Measurements from ENCODE around the gene NTN3.
A peak's percentile ranks its signal among the peaks of the same experiment; 100 is the strongest.

NTN3 gene

GRCh38 chr16:2515180-2515851 is 44.2 kb downstream of the NTN3 start:
- no peak for DNase-seq

- no peak for DNase-seq
These were observed 45.5 kb downstream of the NTN3 start for GRCh38 chr16:2516391-2517240.

GRCh38 chr16:2517954-2518605 is 47.0 kb downstream of the NTN3 start:
- DNase-seq = no peak

- DNase-seq = no peak
These were observed 48.0 kb downstream of the NTN3 start for GRCh38 chr16:2518823-2519710.

GRCh38 chr16:2519711-2520080 is 48.6 kb downstream of the NTN3 start:
- no peak for DNase-seq

GRCh38 chr16:2520097-2520783 is 49.1 kb downstream of the NTN3 start, which contains the start of gene AMDHD2:
TSS of gene AMDHD2 (plus strand) at chr16:2520371. CDS start at chr16:2520459, 88 bp downstream.
- peak; percentile 90 for DNase-seq

- peak; percentile 58 for DNase-seq
These were observed 49.9 kb downstream of the NTN3 start for GRCh38 chr16:2520784-2521531.
